ENCODE results near the gene ZNF804B.

DNA sequence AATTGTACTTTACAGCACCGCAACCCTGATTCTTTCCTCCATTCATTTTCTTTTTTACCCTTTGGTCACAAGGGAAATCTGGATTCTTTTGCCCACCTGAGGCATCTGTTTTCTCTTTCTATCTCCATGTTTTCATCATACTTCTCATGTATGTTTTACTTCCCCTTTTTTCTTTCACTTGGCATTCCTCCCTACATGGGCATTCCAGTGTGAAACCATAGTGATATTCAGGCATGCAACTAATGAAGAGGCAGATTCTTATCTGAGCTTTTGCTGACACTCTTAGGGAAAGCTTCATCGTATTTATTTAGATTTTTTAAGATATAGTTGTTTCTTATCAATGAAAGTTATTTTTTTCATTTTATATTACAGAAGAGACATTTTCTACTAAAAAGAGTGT is 441.3 kb downstream of the ZNF804B start:
- TF ChIP-seq, protein P1, sequence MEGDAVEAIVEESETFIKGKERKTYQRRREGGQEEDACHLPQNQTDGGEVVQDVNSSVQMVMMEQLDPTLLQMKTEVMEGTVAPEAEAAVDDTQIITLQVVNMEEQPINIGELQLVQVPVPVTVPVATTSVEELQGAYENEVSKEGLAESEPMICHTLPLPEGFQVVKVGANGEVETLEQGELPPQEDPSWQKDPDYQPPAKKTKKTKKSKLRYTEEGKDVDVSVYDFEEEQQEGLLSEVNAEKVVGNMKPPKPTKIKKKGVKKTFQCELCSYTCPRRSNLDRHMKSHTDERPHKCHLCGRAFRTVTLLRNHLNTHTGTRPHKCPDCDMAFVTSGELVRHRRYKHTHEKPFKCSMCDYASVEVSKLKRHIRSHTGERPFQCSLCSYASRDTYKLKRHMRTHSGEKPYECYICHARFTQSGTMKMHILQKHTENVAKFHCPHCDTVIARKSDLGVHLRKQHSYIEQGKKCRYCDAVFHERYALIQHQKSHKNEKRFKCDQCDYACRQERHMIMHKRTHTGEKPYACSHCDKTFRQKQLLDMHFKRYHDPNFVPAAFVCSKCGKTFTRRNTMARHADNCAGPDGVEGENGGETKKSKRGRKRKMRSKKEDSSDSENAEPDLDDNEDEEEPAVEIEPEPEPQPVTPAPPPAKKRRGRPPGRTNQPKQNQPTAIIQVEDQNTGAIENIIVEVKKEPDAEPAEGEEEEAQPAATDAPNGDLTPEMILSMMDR (IDR thresholded peaks at IDR 0.05), result no peak
- TF ChIP-seq POLR2AphosphoS5 (IDR thresholded peaks at IDR 0.05) (no peak), POLR2A (IDR thresholded peaks at IDR 0.05) (no peak)
